GM12891 (cell line): ENCODE results near the gene NCEH1.

Experiments used
- PAX5 ChIP-seq: IDR thresholded peaks from 2 replicates; pipeline ENCODE4 v1.6.1; 2011; ENCODE audit warnings: low read length, moderate library complexity, mild to moderate bottlenecking; ENCODE audit not compliant: insufficient read depth, severe bottlenecking
- POLR2A ChIP-seq: IDR thresholded peaks from 2 replicates; pipeline ENCODE4 v1.6.1; 2011; ENCODE audit warnings: low read depth, low read length, control low read depth
- POLR2AphosphoS5 ChIP-seq: IDR thresholded peaks from 2 replicates; pipeline ENCODE4 v1.6.1; 2011; ENCODE audit warnings: low read depth, low read length, control low read depth
- SPI1 ChIP-seq: IDR thresholded peaks from 2 replicates; pipeline ENCODE4 v1.6.1; 2011; ENCODE audit warnings: low read depth, low read length, control low read depth
- TAF1 ChIP-seq: IDR thresholded peaks from 2 replicates; pipeline ENCODE4 v1.6.1; 2011; ENCODE audit warnings: low read depth, low read length, control low read depth

DNA sequence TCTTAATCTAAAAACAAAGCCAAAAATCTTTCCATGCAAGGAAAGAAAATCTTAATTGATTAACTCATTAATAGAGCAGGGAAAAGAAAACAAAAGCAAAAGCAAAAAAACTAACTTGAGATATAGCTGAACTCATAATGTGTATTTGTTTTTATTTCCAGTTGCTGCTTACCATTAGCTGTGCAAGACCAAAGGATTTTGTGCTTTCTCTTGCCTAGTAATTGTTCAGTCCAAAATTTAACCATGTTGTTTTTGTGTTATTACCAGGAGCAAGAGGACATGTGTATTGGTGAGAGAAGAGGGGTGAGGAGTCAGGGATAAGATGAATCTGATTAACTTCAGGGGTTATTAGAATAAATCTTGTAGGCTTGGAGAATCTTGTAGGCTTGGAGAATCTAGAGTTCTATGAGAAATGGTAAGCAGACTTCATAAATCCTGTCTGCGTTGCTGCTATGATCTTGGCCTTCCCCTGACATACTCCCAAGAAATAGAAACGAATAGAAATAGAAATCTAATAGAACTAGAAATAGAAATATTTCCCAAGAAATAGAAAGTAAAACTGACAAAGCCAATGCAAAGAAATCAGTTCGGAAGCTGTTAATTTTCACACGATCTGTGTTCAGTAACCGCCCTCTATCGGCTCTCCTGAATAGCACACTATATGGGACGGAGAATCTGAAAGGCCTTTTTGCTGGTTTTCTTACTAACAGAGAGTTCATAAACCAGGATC lies 115.0 kb downstream of the NCEH1 start:
- TF ChIP-seq POLR2AphosphoS5 (no peak), POLR2A (no peak), SPI1 (no peak), TAF1 (no peak), PAX5 (no peak)
